ENCODE measurements around the gene SLIT3.

SLIT3 gene

DNA sequence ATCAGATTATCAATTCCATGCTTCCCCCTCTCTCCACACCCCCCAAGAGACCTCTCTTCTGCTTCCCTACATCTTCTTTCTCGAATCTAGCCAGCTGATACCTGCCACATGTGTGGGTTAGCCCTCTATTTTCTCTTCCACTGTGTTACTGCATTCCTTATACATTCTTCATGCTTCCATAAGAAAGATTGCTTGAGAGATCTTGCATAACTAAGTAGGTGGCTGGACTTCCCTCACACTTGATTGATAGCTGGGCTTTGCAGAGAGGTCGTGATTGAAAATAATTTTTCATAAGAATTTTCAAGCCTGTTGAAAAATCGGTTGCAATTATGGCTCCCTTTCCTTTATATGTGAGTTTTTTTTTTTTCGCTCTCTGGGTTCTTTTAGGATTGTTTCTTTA, 688.8 kb downstream of the SLIT3 start:
- in situ Hi-C loops (cut with MboI; ENCODE audit: low pct_unique_long_range_greater_than_20kb, low sequenced_read_pairs): no loop called here
- no peak for DNase-seq
